ENCODE measurements around the gene ZC3H7A. TPM values are rescaled to one million over a fixed set of nuclear protein-coding genes. Genes with fewer than 3 reads are reported as not detected.
"Not testable (repeated sequence)": the region's sequence is repeated elsewhere in the genome, so short reads cannot be mapped to it uniquely, and the experiment has no call there.

ZC3H7A gene
- polyA plus RNA-seq (ENCODE audit: insufficient read length in 3 of 3) = 10 to 100 TPM; 72.8 to 98.0 (median 86.9) TPM
- long read RNA-seq, donor 1, partial matches to known transcripts = 0 of 2 reads
- long read RNA-seq, donor 1, other reads (novel, unspliced or antisense) = 0 of 2 reads
- long read RNA-seq, donor 2, partial matches to known transcripts = 5 of 10 reads
- long read RNA-seq, donor 2, other reads (novel, unspliced or antisense) = 0 of 10 reads
- long read RNA-seq, donor 3, partial matches to known transcripts = 0 of 5 reads
- long read RNA-seq, donor 3, other reads (novel, unspliced or antisense) = 0 of 5 reads
- long read RNA-seq, donor 4, partial matches to known transcripts = 0 of 8 reads
- long read RNA-seq, donor 4, other reads (novel, unspliced or antisense) = 0 of 8 reads
- long read RNA-seq, donor 5 = 0 reads
- long read RNA-seq, donor 6, partial matches to known transcripts = 0 of 4 reads
- long read RNA-seq, donor 6, other reads (novel, unspliced or antisense) = 0 of 4 reads
- long read RNA-seq, donor 7, partial matches to known transcripts = 0 of 6 reads
- long read RNA-seq, donor 7, other reads (novel, unspliced or antisense) = 0 of 6 reads
- long read RNA-seq, donor 8 = 0 reads
- long read RNA-seq, donor 9, partial matches to known transcripts = 0 of 3 reads
- long read RNA-seq, donor 9, other reads (novel, unspliced or antisense) = 0 of 3 reads
- long read RNA-seq, donor 10, partial matches to known transcripts = 5 of 8 reads
- long read RNA-seq, donor 10, other reads (novel, unspliced or antisense) = 0 of 8 reads
- long read RNA-seq, donor 11, partial matches to known transcripts = 0 of 2 reads
- long read RNA-seq, donor 11, other reads (novel, unspliced or antisense) = 0 of 2 reads
- long read RNA-seq, donor 12, partial matches to known transcripts = 0 of 2 reads
- long read RNA-seq, donor 12, other reads (novel, unspliced or antisense) = 0 of 2 reads
- long read RNA-seq, donor 13 = 0 reads
- long read RNA-seq, donor 14, partial matches to known transcripts = 0 of 2 reads
- long read RNA-seq, donor 14, other reads (novel, unspliced or antisense) = 0 of 2 reads
- long read RNA-seq, donor 15, partial matches to known transcripts = 0 of 5 reads
- long read RNA-seq, donor 15, other reads (novel, unspliced or antisense) = 0 of 5 reads
- long read RNA-seq, donor 16, partial matches to known transcripts = 11 of 24 reads
- long read RNA-seq, donor 16, other reads (novel, unspliced or antisense) = 0 of 24 reads

- DNase-seq (ENCODE audit: extremely low read depth in 1 of 11, low read depth in 9 of 11, low spot score in 4 of 11) = peak; percentile 76 to 97 (median 95)
Observed at GRCh38 chr16:11797166-11797956, at the start of gene ZC3H7A. Gene ZC3H7A, minus strand, starts transcription at chr16:11797258. Its CDS starts 14,904 bp downstream, at chr16:11782354.

GRCh38 chr16:11844499-11844898, 47.4 kb upstream of the ZC3H7A start:
- no peak for DNase-seq (ENCODE audit: extremely low read depth in 1 of 11, low read depth in 9 of 11, low spot score in 4 of 11)

- DNase-seq (ENCODE audit: extremely low read depth in 1 of 11, low read depth in 9 of 11, low spot score in 4 of 11) = no peak
Observed at GRCh38 chr16:11843861-11844260, 46.8 kb upstream of the ZC3H7A start.

GRCh38 chr16:11843206-11843605, 46.1 kb upstream of the ZC3H7A start:
- DNase-seq (ENCODE audit: extremely low read depth in 1 of 11, low read depth in 9 of 11, low spot score in 4 of 11) = no peak

GRCh38 chr16:11841026-11841425, 44.0 kb upstream of the ZC3H7A start:
- DNase-seq (ENCODE audit: extremely low read depth in 1 of 11, low read depth in 9 of 11, low spot score in 4 of 11) = no peak

GRCh38 chr16:11836650-11837244, 39.7 kb upstream of the ZC3H7A start:
- no peak for DNase-seq (ENCODE audit: extremely low read depth in 1 of 11, low read depth in 9 of 11, low spot score in 4 of 11)

- no peak for DNase-seq (ENCODE audit: extremely low read depth in 1 of 11, low read depth in 9 of 11, low spot score in 4 of 11)
Observed at GRCh38 chr16:11835891-11836649, 39.0 kb upstream of the ZC3H7A start.

- no peak for DNase-seq (ENCODE audit: extremely low read depth in 1 of 11, low read depth in 9 of 11, low spot score in 4 of 11)
Observed at GRCh38 chr16:11835309-11835708, 38.3 kb upstream of the ZC3H7A start.

GRCh38 chr16:11833951-11834695, 37.1 kb upstream of the ZC3H7A start:
- DNase-seq (ENCODE audit: extremely low read depth in 1 of 11, low read depth in 9 of 11, low spot score in 4 of 11) = no peak

- DNase-seq (ENCODE audit: extremely low read depth in 1 of 11, low read depth in 9 of 11, low spot score in 4 of 11) = no peak
Observed at GRCh38 chr16:11828696-11829095, 31.6 kb upstream of the ZC3H7A start.

- DNase-seq (ENCODE audit: extremely low read depth in 1 of 11, low read depth in 9 of 11, low spot score in 4 of 11) = not testable (repeated sequence)
Observed at GRCh38 chr16:11825520-11826165, 28.6 kb upstream of the ZC3H7A start.

GRCh38 chr16:11824362-11824761, 27.3 kb upstream of the ZC3H7A start:
- no peak for DNase-seq (ENCODE audit: extremely low read depth in 1 of 11, low read depth in 9 of 11, low spot score in 4 of 11)

GRCh38 chr16:11823645-11824044, 26.6 kb upstream of the ZC3H7A start:
- not testable (repeated sequence) for DNase-seq (ENCODE audit: extremely low read depth in 1 of 11, low read depth in 9 of 11, low spot score in 4 of 11)

GRCh38 chr16:11819798-11820197, 22.7 kb upstream of the ZC3H7A start:
- DNase-seq (ENCODE audit: extremely low read depth in 1 of 11, low read depth in 9 of 11, low spot score in 4 of 11) = no peak

- not testable (repeated sequence) for DNase-seq (ENCODE audit: extremely low read depth in 1 of 11, low read depth in 9 of 11, low spot score in 4 of 11)
Observed at GRCh38 chr16:11818970-11819369, 21.9 kb upstream of the ZC3H7A start.

GRCh38 chr16:11816123-11816522, 19.1 kb upstream of the ZC3H7A start:
- no peak for DNase-seq (ENCODE audit: extremely low read depth in 1 of 11, low read depth in 9 of 11, low spot score in 4 of 11)
